GM12872 (cell line): Measurements from ENCODE around the gene PEX11G.

Source experiments
- CTCF ChIP-seq: IDR thresholded peaks from 3 replicates; pipeline ENCODE4 v1.5.1; 2011; ENCODE audit warnings: low read depth, mild to moderate bottlenecking, low read length, moderate library complexity; ENCODE audit not compliant: insufficient read depth

PEX11G gene

DNA sequence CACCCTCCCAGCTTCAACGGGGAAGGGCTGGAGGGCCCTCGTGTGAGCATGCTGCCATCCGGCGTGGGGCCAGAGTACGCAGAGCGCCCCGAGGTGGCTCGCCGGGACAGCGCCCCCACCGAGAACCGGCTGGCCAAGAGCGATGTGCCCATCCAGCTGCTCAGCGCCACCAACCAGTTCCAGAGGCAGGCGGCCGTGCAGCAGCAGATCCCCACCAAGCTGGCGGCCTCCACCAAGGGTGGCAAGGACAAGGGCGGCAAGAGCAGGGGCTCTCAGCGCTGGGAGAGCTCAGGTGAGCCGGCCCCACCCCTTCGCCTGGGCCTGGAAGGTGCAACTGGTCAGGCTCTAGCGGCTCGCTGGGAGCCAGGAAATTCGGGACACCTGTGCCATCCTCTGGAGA is 20.0 kb downstream of the PEX11G start:
- TF ChIP-seq CTCF, result no peak

DNA sequence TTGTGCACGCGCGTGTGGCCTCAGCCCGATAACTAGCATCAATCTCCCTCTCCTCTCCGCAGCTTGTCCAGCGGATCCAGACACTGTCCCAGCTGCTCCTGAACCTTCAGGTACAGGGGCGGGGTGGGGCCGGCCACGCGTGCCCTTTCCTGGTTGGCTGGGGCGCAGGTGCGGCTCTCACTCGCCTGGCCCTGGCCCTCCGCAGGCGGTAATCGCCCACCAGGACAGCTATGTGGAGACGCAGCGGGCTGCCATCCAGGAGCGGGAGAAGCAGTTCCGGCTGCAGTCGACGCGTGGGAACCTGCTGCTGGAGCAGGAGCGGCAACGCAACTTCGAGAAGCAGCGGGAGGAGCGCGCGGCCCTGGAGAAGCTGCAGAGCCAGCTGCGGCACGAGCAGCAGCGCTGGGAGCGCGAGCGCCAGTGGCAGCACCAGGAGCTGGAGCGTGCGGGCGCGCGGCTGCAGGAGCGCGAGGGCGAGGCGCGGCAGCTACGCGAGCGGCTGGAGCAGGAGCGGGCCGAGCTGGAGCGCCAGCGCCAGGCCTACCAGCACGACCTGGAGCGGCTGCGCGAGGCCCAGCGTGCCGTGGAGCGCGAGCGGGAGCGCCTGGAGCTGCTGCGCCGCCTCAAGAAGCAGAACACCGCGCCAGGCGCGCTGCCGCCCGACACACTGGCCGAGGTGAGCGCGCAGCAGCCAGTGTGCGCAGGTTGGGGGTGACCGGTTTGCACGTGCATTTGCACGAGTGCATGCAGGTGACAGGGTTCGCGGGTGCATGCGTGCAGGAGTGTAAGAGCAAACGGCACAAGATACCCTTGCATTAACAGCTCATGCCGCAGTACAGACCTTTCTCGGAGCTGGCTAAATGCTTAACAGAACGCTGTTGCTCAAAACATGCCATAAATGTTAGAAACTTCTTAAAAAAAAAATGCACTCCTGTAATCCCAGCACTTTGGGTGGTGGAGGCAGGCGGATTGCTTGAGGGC is 21.5 kb downstream of the PEX11G start:
- no peak for TF ChIP-seq CTCF

DNA sequence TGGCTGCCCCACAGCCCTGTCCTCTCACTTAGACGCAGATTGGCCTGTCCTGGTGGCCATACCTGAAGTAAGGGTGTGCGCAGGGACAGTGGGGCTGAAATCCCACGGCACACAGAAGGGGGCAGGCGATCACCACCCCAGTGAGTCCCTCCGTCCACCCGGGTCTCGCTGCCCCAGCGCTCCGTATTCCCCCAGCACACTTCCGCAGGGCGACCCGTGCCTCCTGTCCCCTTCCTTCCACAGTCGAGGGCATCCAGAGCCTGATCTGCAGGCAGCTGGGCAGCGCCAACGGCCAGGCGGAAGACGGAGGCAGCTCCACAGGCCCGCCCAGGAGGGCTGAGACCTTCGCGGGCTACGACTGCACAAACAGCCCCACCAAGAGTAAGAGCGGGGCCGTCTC is 25.3 kb downstream of the PEX11G start:
- TF ChIP-seq CTCF, result no peak

DNA sequence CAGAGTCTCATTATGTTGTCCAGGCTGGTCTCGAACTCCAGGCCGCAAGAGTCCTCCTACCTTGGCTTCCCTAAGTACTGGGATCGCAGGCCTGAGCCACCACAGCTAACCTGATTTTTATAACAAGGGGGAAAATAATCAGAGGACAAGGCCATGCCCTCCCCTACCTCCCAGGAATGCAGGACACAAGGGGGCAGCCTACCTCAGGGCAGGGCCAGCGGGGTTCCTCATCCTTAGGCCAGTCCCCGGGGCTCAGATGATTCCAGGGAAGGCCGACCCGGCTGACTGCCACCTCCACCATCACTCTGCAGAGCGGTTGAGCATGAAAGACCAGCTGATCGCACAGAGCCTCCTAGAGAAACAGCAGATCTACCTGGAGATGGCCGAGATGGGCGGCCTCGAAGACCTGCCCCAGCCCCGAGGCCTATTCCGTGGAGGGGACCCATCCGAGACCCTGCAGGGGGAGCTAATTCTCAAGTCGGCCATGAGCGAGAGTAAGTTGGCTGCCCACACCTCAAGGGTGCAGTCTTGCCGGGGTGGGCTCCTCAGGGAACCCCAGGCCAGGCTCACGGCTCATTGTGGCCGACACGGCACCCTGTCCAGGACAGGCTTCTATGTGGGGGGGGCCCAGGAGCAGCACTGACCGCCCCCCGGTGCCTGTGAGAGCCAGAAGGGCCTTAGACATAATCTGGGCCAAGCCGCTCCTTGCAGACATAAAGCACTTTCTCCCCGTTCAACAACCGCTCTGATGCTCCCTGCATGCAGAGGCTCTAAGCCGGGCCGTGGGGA is 26.8 kb downstream of the PEX11G start:
- TF ChIP-seq CTCF, result no peak

DNA sequence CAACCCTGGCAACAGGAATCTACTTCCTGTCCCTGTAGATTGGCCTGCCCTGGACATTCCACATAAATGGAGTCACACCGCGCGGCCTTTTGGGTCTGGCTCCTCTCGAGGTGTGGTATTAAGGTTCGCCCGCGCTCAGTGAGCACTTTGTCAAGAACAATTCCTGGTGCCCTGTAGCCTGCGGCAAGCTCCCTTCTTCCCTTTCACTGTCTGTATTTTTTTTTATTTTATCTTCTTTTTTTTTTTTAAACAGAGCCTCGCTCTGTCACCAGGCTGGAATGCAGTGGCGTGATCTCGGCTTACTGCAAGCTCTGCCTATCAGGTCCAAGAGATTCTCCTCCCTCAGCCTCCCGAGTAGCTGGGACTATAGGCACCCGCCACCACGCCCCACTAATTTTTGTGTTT is 28.3 kb downstream of the PEX11G start:
- TF ChIP-seq CTCF, result no peak

DNA sequence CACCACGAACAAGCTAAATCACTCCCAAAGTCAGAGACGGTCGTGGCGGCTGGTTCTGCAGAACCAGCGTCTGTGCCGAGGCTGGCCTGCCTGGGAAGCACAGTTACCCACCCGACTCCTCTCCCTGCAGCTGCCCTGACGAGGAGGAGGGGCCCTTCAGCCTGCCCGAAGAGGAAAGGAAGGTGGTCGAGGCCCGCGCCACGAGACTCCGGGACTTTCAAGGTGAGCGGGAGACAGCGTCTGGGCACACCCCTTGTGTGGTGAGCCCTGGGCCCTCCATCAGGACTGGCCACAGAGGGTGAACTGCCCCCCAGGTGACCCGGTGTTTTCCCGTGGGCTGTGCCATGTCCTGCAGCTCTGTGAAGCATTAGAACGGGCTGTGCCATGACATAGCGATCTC is 29.1 kb downstream of the PEX11G start:
- no peak for TF ChIP-seq CTCF

GRCh38 chr19:7458675-7459074 is 30.2 kb downstream of the PEX11G start:
- no peak for TF ChIP-seq CTCF
